ENCODE results near the gene C1orf52. TPM values are rescaled to one million over a fixed set of nuclear protein-coding genes. Genes with fewer than 3 reads are reported as not detected.

C1orf52 gene
- total RNA-seq, 1 donor from 2014 or later, result 17.4 TPM

- intact Hi-C loops (cut with DNase I), result no loop called here
These were observed 15.0 kb downstream of the C1orf52 start for GRCh38 chr1:85244271-85245061.

GRCh38 chr1:85243372-85243771, 16.1 kb downstream of the C1orf52 start:
- DNase-seq (ENCODE audit: low spot score), result no peak
- intact Hi-C loops (cut with DNase I), result no loop called here

More at GRCh38 chr1:85244271-85245061, 15.0 kb downstream of the C1orf52 start:
- DNase-seq (ENCODE audit: low spot score), result no peak

- intact Hi-C loops (cut with DNase I), result no loop called here
- no peak for DNase-seq (ENCODE audit: low spot score)
These were observed 18.8 kb downstream of the C1orf52 start for GRCh38 chr1:85240643-85241042.

- intact Hi-C loops (cut with DNase I), result no loop called here
- no peak for DNase-seq (ENCODE audit: low spot score)
These were observed 19.3 kb downstream of the C1orf52 start for GRCh38 chr1:85240174-85240601.

GRCh38 chr1:85237613-85238012, 21.8 kb downstream of the C1orf52 start:
- DNase-seq (ENCODE audit: low spot score), result no peak
- intact Hi-C loops (cut with DNase I), result loop anchor here (5.0 kb wide), 1 partner anchor 130 kb away; no protein-coding TSS in a partner anchor

GRCh38 chr1:85230305-85230977, 29.0 kb downstream of the C1orf52 start:
- DNase-seq (ENCODE audit: low spot score), result no peak
- intact Hi-C loops (cut with DNase I), result no loop called here

- intact Hi-C loops (cut with DNase I), result no loop called here
- DNase-seq (ENCODE audit: low spot score), result no peak
These were observed 29.8 kb downstream of the C1orf52 start for GRCh38 chr1:85229574-85230097.

- intact Hi-C loops (cut with DNase I), result no loop called here
- DNase-seq (ENCODE audit: low spot score), result no peak
These were observed 30.5 kb downstream of the C1orf52 start for GRCh38 chr1:85228972-85229371.

GRCh38 chr1:85225624-85226380, 33.7 kb downstream of the C1orf52 start:
- intact Hi-C loops (cut with DNase I), result loop anchor here (1.0 kb wide), 1 partner anchor 25 kb away; the partner anchor contains the start of gene SYDE2
- no peak for DNase-seq (ENCODE audit: low spot score)

- intact Hi-C loops (cut with DNase I), result loop anchor here (1.0 kb wide), 1 partner anchor 24 kb away; the partner anchor contains the start of gene SYDE2
- no peak for DNase-seq (ENCODE audit: low spot score)
These were observed 34.5 kb downstream of the C1orf52 start for GRCh38 chr1:85224734-85225623.

- intact Hi-C loops (cut with DNase I), result no loop called here
- no peak for DNase-seq (ENCODE audit: low spot score)
These were observed 35.2 kb downstream of the C1orf52 start for GRCh38 chr1:85224295-85224694.

- no peak for DNase-seq (ENCODE audit: low spot score)
- intact Hi-C loops (cut with DNase I), result no loop called here
These were observed 36.1 kb downstream of the C1orf52 start for GRCh38 chr1:85223334-85223733.

GRCh38 chr1:85220756-85221201, 38.7 kb downstream of the C1orf52 start:
- DNase-seq (ENCODE audit: low spot score), result no peak
- intact Hi-C loops (cut with DNase I), result no loop called here

- DNase-seq (ENCODE audit: low spot score), result no peak
- intact Hi-C loops (cut with DNase I), result no loop called here
These were observed 39.4 kb downstream of the C1orf52 start for GRCh38 chr1:85219853-85220610.

GRCh38 chr1:85216697-85217096, 42.8 kb downstream of the C1orf52 start:
- no peak for DNase-seq (ENCODE audit: low spot score)
- intact Hi-C loops (cut with DNase I), result no loop called here

- no peak for DNase-seq (ENCODE audit: low spot score)
- intact Hi-C loops (cut with DNase I), result no loop called here
These were observed 44.8 kb downstream of the C1orf52 start for GRCh38 chr1:85214654-85215053.

GRCh38 chr1:85208488-85208887, 51.0 kb downstream of the C1orf52 start:
- intact Hi-C loops (cut with DNase I), result no loop called here
- DNase-seq (ENCODE audit: low spot score), result no peak

- DNase-seq (ENCODE audit: low spot score), result no peak
- intact Hi-C loops (cut with DNase I), result loop anchor here (5.0 kb wide), 1 partner anchor 56 kb away; no protein-coding TSS in a partner anchor
These were observed 55.8 kb downstream of the C1orf52 start for GRCh38 chr1:85203573-85204171.
